Limb (tissue), 2 donors: ENCODE results near the gene HPN.

ENCODE experiments used
- DNase-seq, 2 donors: peaks; one replicate each; pipeline ENCODE4 v3.0.0-alpha.2; 2016; ENCODE audit errors: extremely low spot score in 2 of 2

HPN gene

GRCh38 chr19:35104361-35104760, 62.8 kb downstream of the HPN start:
- no peak for DNase-seq

GRCh38 chr19:35105047-35105410, 63.5 kb downstream of the HPN start:
- DNase-seq, result no peak

- no peak for DNase-seq
These were observed 64.1 kb downstream of the HPN start for GRCh38 chr19:35105411-35106290.

GRCh38 chr19:35106291-35106583, 64.7 kb downstream of the HPN start:
- no peak for DNase-seq

- DNase-seq, result no peak
These were observed 65.5 kb downstream of the HPN start for GRCh38 chr19:35106898-35107541.

- DNase-seq, result no peak
These were observed 66.0 kb downstream of the HPN start for GRCh38 chr19:35107545-35107944.

- no peak for DNase-seq
These were observed 67.2 kb downstream of the HPN start for GRCh38 chr19:35108730-35109129.

GRCh38 chr19:35109395-35110112, 68.0 kb downstream of the HPN start:
- no peak for DNase-seq

GRCh38 chr19:35110974-35111373, 69.5 kb downstream of the HPN start:
- no peak for DNase-seq

GRCh38 chr19:35112995-35113688, 71.6 kb downstream of the HPN start:
- DNase-seq, result no peak

GRCh38 chr19:35114353-35115176, 73.0 kb downstream of the HPN start:
- DNase-seq, result peak; percentile 68 to 92

GRCh38 chr19:35115177-35115951, 73.8 kb downstream of the HPN start, which contains the start of gene FXYD3:
Gene FXYD3, plus strand, starts transcription at chr19:35115823. Its CDS starts 3,554 bp downstream, at chr19:35119377.
- DNase-seq, result peak in 1 of 2 donors; percentile 78
